Measurements from ENCODE around the gene TREX2.

DNA sequence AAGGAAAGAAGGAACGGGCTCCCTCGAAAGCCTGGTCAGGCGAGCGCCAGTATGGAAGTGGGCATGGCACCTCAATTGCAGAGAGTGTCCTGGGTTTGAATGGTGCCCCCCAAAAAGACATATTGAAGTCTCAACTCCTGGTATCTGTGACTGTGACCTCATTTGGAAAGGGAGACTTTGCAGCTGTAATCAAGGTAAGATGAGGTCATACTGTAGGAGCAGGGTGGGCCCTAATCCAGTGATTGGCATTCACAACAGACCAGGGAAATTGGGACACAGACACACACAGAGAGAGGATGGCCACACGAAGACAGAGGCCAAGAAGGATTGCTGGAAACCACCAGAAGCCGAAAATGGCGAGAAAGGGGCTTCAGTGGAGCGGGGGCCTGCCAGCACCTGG is 28.2 kb downstream of the TREX2 start:
- TF ChIP-seq, protein P1, sequence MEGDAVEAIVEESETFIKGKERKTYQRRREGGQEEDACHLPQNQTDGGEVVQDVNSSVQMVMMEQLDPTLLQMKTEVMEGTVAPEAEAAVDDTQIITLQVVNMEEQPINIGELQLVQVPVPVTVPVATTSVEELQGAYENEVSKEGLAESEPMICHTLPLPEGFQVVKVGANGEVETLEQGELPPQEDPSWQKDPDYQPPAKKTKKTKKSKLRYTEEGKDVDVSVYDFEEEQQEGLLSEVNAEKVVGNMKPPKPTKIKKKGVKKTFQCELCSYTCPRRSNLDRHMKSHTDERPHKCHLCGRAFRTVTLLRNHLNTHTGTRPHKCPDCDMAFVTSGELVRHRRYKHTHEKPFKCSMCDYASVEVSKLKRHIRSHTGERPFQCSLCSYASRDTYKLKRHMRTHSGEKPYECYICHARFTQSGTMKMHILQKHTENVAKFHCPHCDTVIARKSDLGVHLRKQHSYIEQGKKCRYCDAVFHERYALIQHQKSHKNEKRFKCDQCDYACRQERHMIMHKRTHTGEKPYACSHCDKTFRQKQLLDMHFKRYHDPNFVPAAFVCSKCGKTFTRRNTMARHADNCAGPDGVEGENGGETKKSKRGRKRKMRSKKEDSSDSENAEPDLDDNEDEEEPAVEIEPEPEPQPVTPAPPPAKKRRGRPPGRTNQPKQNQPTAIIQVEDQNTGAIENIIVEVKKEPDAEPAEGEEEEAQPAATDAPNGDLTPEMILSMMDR (IDR thresholded peaks at IDR 0.05) = no peak
- no peak for TF ChIP-seq POLR2A (IDR thresholded peaks at IDR 0.05)

All from gastroesophageal sphincter (tissue), 3 donors.